PC-3 (cell line): ENCODE measurements around the gene PGC. TPM values are rescaled to one million over a fixed set of nuclear protein-coding genes. Genes with fewer than 3 reads are reported as not detected.
A peak's percentile ranks its signal among the peaks of the same experiment; 100 is the strongest.

ENCODE experiments used
- ATAC-seq: fragments of 200-7000 bp; cut with Tn5 transposase; 2 replicates; pipeline ENCODE4 v1.9.1; 2020; ENCODE audit warnings: mild to moderate bottlenecking, moderate library complexity
- BruUV-seq: library from RNA; stranded (reverse); fragments of 400-500 nt; replicated peaks from 2 replicates; lab custom pipeline; 2021; lab: Mats Ljungman, UMichigan
- CTCF ChIA-PET: fragments of 300-600 bp; sonication (Branson Sonifier 250); formaldehyde crosslinking; loops from one replicate; lab custom pipeline; 2022; ENCODE audit warnings: antibody characterized with exemption; lab: Charles Lee
- POLR2A ChIA-PET: fragments of 300-600 bp; sonication (Branson Sonifier 250); formaldehyde crosslinking; loops from one replicate; lab custom pipeline; 2022; ENCODE audit warnings: antibody characterized with exemption; ENCODE audit not compliant: unreplicated experiment; lab: Charles Lee
- DNase-seq: peaks from one replicate; pipeline ENCODE4 v3.0.0-alpha.2; 2015
- H2AFZ ChIP-seq: fragments of 300-600 bp; sonication (generic); 2 replicates; pipeline ENCODE4 v1.6.0; 2016; ENCODE audit warnings: antibody characterized with exemption, low read length
- H3F3A ChIP-seq: fragments of 300-600 bp; sonication (generic); one replicate; pipeline ENCODE4 v1.6.0; 2017; ENCODE audit warnings: antibody characterized with exemption, low read length, control low read depth, mild to moderate bottlenecking; ENCODE audit not compliant: unreplicated experiment
- H3K27ac ChIP-seq: fragments of 300-600 bp; sonication (generic); 2 replicates; pipeline ENCODE4 v1.5.1; 2016; ENCODE audit warnings: mild to moderate bottlenecking, low read length
- H3K27me3 ChIP-seq: fragments of 300-600 bp; sonication (generic); 2 replicates; pipeline ENCODE4 v1.6.1; 2016; ENCODE audit warnings: low read length, mixed read lengths
- H3K36me3 ChIP-seq: fragments of 300-600 bp; sonication (generic); 2 replicates; pipeline ENCODE4 v1.6.1; 2016; ENCODE audit warnings: low read depth, mixed run types, low read length, mixed read lengths
- H3K4me1 ChIP-seq: fragments of 300-600 bp; sonication (generic); 2 replicates; pipeline ENCODE4 v1.5.1; 2016; ENCODE audit warnings: low read length; ENCODE audit not compliant: insufficient read depth
- H3K4me2 ChIP-seq: fragments of 300-600 bp; sonication (generic); 2 replicates; pipeline ENCODE4 v1.6.0; 2016; ENCODE audit warnings: low read length
- H3K4me3 ChIP-seq: fragments of 300-600 bp; sonication (generic); 2 replicates; pipeline ENCODE4 v1.5.1; 2016; ENCODE audit warnings: mild to moderate bottlenecking, low read length, mixed read lengths
- H3K79me2 ChIP-seq: fragments of 300-600 bp; sonication (generic); 2 replicates; pipeline ENCODE4 v1.6.1; 2017; ENCODE audit warnings: low read length, mixed read lengths
- H3K9ac ChIP-seq: fragments of 300-600 bp; sonication (generic); 2 replicates; pipeline ENCODE4 v1.6.0; 2016; ENCODE audit warnings: mild to moderate bottlenecking, low read length
- H3K9me2 ChIP-seq: fragments of 300-600 bp; sonication (generic); replicated peaks from 2 replicates; pipeline ENCODE4 v1.6.1; 2016; ENCODE audit warnings: mixed run types, low read length, mixed read lengths
- H3K9me3 ChIP-seq: fragments of 300-600 bp; sonication (generic); 2 replicates; pipeline ENCODE4 v1.6.1; 2016; ENCODE audit warnings: low read length, mixed read lengths
- H4K20me1 ChIP-seq: fragments of 300-600 bp; sonication (generic); 2 replicates; pipeline ENCODE4 v1.6.1; 2016; ENCODE audit warnings: low read length, mixed read lengths
- EZH2 ChIP-seq: fragments of 300-600 bp; sonication (generic); IDR thresholded peaks from one replicate; pipeline ENCODE4 v1.6.1; 2017; ENCODE audit warnings: antibody characterized with exemption, mild to moderate bottlenecking, low read length; ENCODE audit not compliant: unreplicated experiment
- EZH2phosphoT487 ChIP-seq: fragments of 300-600 bp; sonication (generic); IDR thresholded peaks from 2 replicates; pipeline ENCODE4 v1.6.1; 2018; ENCODE audit warnings: mild to moderate bottlenecking, antibody characterized with exemption, low read length, borderline replicate concordance
- intact Hi-C: fragments of 100-400 bp; cut with micrococcal nuclease; formaldehyde crosslinking; loops from 2 replicates; pipeline ENCODE4 v1.9.0; 2023
- total RNA-seq: library from RNA; depleted of rRNA; stranded (reverse); fragments of >200 nt; gene quantifications from 2 replicates; pipeline ENCODE4 v1.2.3, GENCODE V29; 2014
- TF ChIP-seq, protein P1 (sequence below): fragments of 300-600 bp; sonication (generic); conservative IDR thresholded peaks from 2 replicates; pipeline ENCODE4 v1.5.1; 2017; ENCODE audit warnings: antibody characterized with exemption, low read depth, mild to moderate bottlenecking, low read length

Gene PGC
- total RNA-seq, 1 experiment from 2014 or later: not detected

DNA sequence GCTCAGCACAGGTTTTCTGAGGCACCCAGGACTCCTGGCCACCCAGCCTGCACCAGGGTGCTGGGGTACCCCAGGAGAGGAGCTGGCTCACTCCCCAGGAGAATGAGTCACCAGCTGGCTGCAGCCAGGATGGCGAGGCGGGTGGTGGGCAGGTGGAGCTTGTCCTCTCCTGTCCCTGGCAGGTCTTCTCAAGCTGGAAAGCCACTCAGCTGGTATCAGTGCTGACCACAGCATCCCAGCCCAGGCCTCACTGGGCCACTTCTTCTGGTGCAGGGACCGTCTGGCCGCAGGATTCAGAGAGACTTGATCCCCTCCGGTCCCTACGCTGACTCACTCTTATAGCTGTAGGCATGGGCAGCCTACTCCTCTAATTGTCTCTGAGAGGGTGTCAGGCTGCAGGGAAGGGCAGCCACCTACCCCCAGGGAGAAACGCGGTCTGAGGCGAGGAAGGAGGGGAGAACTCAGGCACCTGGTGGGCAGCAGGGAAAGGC lies 34.0 kb downstream of the PGC start:
- no peak overlapping the region for H3K9ac ChIP-seq
- BruUV-seq: no TSS peak
- CTCF ChIA-PET: interaction anchor here (0.6 kb wide), 1 partner anchor 525 kb away, joined by 4 read pairs; no protein-coding TSS in a partner anchor
- peak overlapping the region; percentile 56 for H3K4me2 ChIP-seq
- no peaks in the 10 kb centered on the region for H3K9me2 ChIP-seq
- no peaks in the 10 kb centered on the region for H3K79me2 ChIP-seq
- ATAC-seq (peak; percentile 68), DNase-seq (peak; percentile 55)
- H3K4me1 ChIP-seq: peaks cover 22% of the 10 kb centered on the region
- H3K27ac ChIP-seq: no peak overlapping the region
- no peaks in the 10 kb centered on the region for H3F3A ChIP-seq
- intact Hi-C loops: no loop called here
- no peaks in the 10 kb centered on the region for H4K20me1 ChIP-seq
- TF ChIP-seq EZH2 (no peak), EZH2phosphoT487 (no peak)
- TF ChIP-seq, protein P1, sequence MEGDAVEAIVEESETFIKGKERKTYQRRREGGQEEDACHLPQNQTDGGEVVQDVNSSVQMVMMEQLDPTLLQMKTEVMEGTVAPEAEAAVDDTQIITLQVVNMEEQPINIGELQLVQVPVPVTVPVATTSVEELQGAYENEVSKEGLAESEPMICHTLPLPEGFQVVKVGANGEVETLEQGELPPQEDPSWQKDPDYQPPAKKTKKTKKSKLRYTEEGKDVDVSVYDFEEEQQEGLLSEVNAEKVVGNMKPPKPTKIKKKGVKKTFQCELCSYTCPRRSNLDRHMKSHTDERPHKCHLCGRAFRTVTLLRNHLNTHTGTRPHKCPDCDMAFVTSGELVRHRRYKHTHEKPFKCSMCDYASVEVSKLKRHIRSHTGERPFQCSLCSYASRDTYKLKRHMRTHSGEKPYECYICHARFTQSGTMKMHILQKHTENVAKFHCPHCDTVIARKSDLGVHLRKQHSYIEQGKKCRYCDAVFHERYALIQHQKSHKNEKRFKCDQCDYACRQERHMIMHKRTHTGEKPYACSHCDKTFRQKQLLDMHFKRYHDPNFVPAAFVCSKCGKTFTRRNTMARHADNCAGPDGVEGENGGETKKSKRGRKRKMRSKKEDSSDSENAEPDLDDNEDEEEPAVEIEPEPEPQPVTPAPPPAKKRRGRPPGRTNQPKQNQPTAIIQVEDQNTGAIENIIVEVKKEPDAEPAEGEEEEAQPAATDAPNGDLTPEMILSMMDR: no peak
- H2AFZ ChIP-seq: no peak overlapping the region
- no peak overlapping the region for H3K4me3 ChIP-seq
- POLR2A ChIA-PET: no interaction called here
- H3K36me3 ChIP-seq: no peaks in the 10 kb centered on the region
- no peaks in the 10 kb centered on the region for H3K9me3 ChIP-seq
- H3K27me3 ChIP-seq: no peaks in the 10 kb centered on the region

DNA sequence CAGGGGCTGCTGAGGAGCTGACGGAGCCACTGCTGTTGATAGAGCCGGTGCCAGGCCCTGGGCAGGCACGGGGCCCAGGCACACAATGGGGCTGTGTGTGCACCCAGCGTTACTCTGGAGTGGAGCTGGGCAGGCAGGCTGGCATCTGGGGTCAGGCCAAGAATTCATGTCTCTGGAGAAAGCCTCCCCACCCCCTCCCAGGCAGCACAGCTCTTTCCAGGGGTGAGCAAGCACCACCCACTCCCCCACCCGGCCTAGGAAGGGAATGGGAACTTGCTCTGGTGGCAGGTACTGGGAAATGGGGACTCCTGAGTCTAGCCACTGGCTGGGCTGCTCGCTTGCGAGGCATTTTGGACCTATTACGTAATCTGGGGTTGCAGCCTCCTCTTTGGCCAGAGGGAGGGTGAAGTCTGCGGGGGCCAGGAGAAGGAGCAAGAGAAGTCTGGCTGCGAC lies 34.5 kb downstream of the PGC start:
- DNase-seq (peak; percentile 37), ATAC-seq (peak; percentile 21)
- intact Hi-C loops: no loop called here
- no peaks in the 10 kb centered on the region for H3K27me3 ChIP-seq
- H3K9me2 ChIP-seq: no peaks in the 10 kb centered on the region
- H3K36me3 ChIP-seq: no peaks in the 10 kb centered on the region
- H3K79me2 ChIP-seq: no peaks in the 10 kb centered on the region
- CTCF ChIA-PET: interaction anchor here (0.6 kb wide), 1 partner anchor 525 kb away, joined by 4 read pairs; no protein-coding TSS in a partner anchor
- H3K9ac ChIP-seq: no peak overlapping the region
- no peaks in the 10 kb centered on the region for H3F3A ChIP-seq
- peaks cover 22% of the 10 kb centered on the region for H3K4me1 ChIP-seq
- H3K4me3 ChIP-seq: no peak overlapping the region
- no peak overlapping the region for H3K27ac ChIP-seq
- H3K9me3 ChIP-seq: no peaks in the 10 kb centered on the region
- no peak overlapping the region for H2AFZ ChIP-seq
- BruUV-seq: no TSS peak
- TF ChIP-seq EZH2 (no peak), EZH2phosphoT487 (no peak)
- TF ChIP-seq, protein P1: no peak
- H3K4me2 ChIP-seq: peak overlapping the region; percentile 56
- POLR2A ChIA-PET: no interaction called here
- H4K20me1 ChIP-seq: no peaks in the 10 kb centered on the region

DNA sequence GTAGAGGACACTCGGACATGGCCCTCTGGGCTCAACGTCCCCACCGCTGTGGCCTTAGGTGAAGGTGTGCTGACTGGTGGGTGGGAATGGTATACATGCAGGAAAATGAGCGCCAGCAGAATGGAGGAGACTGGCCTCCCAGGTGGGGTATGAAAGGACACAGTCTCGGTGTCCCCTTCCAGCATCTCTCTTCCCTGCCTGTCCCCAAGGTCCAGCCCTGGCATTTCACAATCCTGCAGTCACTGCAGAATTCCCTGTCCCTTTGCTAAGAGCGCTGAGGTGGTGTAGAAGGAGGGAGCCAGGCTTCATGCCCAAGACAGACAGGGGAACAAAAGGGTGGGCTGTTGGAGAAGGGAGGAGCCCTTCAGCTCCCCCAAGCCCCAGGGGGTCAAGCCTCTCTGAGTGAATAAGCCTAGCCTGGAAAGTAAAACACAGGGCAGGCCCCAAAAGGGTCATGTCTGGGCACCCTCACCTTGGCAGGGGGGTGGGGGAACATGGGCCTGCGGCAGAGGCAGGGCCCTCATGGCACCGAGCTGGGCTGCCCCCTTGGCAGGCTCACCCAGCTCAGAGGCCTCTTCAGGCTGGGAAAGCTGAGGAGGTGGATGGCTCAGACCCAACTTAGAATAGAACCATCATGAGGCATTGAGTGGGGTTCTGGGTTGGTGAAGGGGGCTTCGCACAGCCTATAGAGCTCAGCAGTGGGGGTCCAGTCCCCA lies 35.7 kb downstream of the PGC start:
- H3K27ac ChIP-seq: no peak overlapping the region
- TF ChIP-seq, protein P1: no peak
- no peak for TF ChIP-seq EZH2phosphoT487
- TF ChIP-seq EZH2: no peak
- POLR2A ChIA-PET: interaction anchor here (0.6 kb wide), 1 partner anchor 54 kb away, joined by 5 read pairs; no protein-coding TSS in a partner anchor
- peaks cover 22% of the 10 kb centered on the region for H3K4me1 ChIP-seq
- no peaks in the 10 kb centered on the region for H3K27me3 ChIP-seq
- H3K9ac ChIP-seq: no peak overlapping the region
- H3K4me2 ChIP-seq: no peak overlapping the region
- no TSS peak for BruUV-seq
- H3K36me3 ChIP-seq: no peaks in the 10 kb centered on the region
- no peak overlapping the region for H2AFZ ChIP-seq
- ATAC-seq: no peak
- no peak overlapping the region for H3K4me3 ChIP-seq
- H3K79me2 ChIP-seq: no peaks in the 10 kb centered on the region
- no peaks in the 10 kb centered on the region for H3F3A ChIP-seq
- no peaks in the 10 kb centered on the region for H3K9me2 ChIP-seq
- H3K9me3 ChIP-seq: no peaks in the 10 kb centered on the region
- H4K20me1 ChIP-seq: no peaks in the 10 kb centered on the region
- CTCF ChIA-PET: no interaction called here
- intact Hi-C loops: no loop called here
- no peak for DNase-seq
